Stimulated activated naive CD4-positive, alpha-beta T cell (primary cell): ENCODE results near the gene PTBP3.
"Not testable (repeated sequence)": the region's sequence is repeated elsewhere in the genome, so short reads cannot be mapped to it uniquely, and the experiment has no call there.

ENCODE experiments used
- DNase-seq, 6 experiments: peaks; one replicate each; lab custom pipeline; 2025; lab: John Stamatoyannopoulos, UW

PTBP3 gene

GRCh38 chr9:112203536-112203935, 129.9 kb downstream of the PTBP3 start:
- no peak for DNase-seq

GRCh38 chr9:112200711-112201110, 132.7 kb downstream of the PTBP3 start:
- DNase-seq: no peak

GRCh38 chr9:112198646-112199045, 134.8 kb downstream of the PTBP3 start:
- DNase-seq: no peak

GRCh38 chr9:112194969-112195431, 138.4 kb downstream of the PTBP3 start:
- DNase-seq: no peak

- DNase-seq: no peak
Measured at GRCh38 chr9:112193572-112194288, 139.7 kb downstream of the PTBP3 start.

- DNase-seq: not testable (repeated sequence)
Measured at GRCh38 chr9:112190320-112190719, 143.1 kb downstream of the PTBP3 start.

GRCh38 chr9:112188884-112189283, 144.5 kb downstream of the PTBP3 start:
- DNase-seq: no peak

- no peak for DNase-seq
Measured at GRCh38 chr9:112187404-112187803, 146.0 kb downstream of the PTBP3 start.

GRCh38 chr9:112186695-112187094, 146.7 kb downstream of the PTBP3 start:
- no peak for DNase-seq

- no peak for DNase-seq
Measured at GRCh38 chr9:112184946-112185345, 148.5 kb downstream of the PTBP3 start.

GRCh38 chr9:112184221-112184620, 149.2 kb downstream of the PTBP3 start:
- DNase-seq: no peak

- DNase-seq: no peak
Measured at GRCh38 chr9:112180387-112180881, 153.0 kb downstream of the PTBP3 start.

- DNase-seq: no peak
Measured at GRCh38 chr9:112179816-112180215, 153.6 kb downstream of the PTBP3 start.

GRCh38 chr9:112176524-112176923, 156.9 kb downstream of the PTBP3 start:
- peak in 3 of 6 experiments; percentile 17 to 47 (median 44) for DNase-seq

GRCh38 chr9:112175796-112176315, 157.6 kb downstream of the PTBP3 start:
- peak in 2 of 6 experiments; percentile 3 to 16 for DNase-seq

GRCh38 chr9:112174965-112175795, 158.2 kb downstream of the PTBP3 start, which contains the start of gene SUSD1:
Gene SUSD1, minus strand, starts transcription at chr9:112175297. Its CDS starts 62 bp downstream, at chr9:112175235.
- peak in 4 of 6 experiments; percentile 22 to 58 (median 30) for DNase-seq

GRCh38 chr9:112174222-112174964, 159.0 kb downstream of the PTBP3 start:
- peak; percentile 24 to 71 (median 46) for DNase-seq

- no peak for DNase-seq
Measured at GRCh38 chr9:112173489-112174221, 159.8 kb downstream of the PTBP3 start.

GRCh38 chr9:112170968-112171367, 162.5 kb downstream of the PTBP3 start:
- no peak for DNase-seq

GRCh38 chr9:112170235-112170634, 163.2 kb downstream of the PTBP3 start:
- DNase-seq: no peak

- no peak for DNase-seq
Measured at GRCh38 chr9:112169368-112169767, 164.1 kb downstream of the PTBP3 start.
